ENCODE measurements around the gene TUBE1. TPM values are rescaled to one million over a fixed set of nuclear protein-coding genes. Genes with fewer than 3 reads are reported as not detected.

TUBE1 gene
- total and polyA plus RNA-seq, 2 donors (not counting 3 experiments of a cell fraction or from before 2014, with no cell fraction given), result 6.7 to 15.8 TPM

- Histone ChIP-seq H3K9me1 (replicated peaks; ENCODE audit: control insufficient read depth, extremely low read depth, insufficient read depth, low read length) (no peaks in the 10 kb centered on the region), H3K4me1 (ENCODE audit: control insufficient read depth, extremely low read depth, insufficient read depth, low read length) (peaks cover 12% of the 10 kb centered on the region), H3K27me3 (ENCODE audit: control insufficient read depth in 2 of 2, insufficient read depth in 2 of 2, low read length in 2 of 2) (no peaks in the 10 kb centered on the region), H3K27ac (ENCODE audit: insufficient read depth, low read depth, low read length) (no peak overlapping the region), H3K9ac (replicated peaks; ENCODE audit: extremely low read depth, insufficient read depth, low read length) (no peak overlapping the region), H3K4me2 (ENCODE audit: insufficient read depth, low read length) (no peak overlapping the region), H3K4me3 (replicated peaks in 1 of 3; ENCODE audit: insufficient read depth in 1 of 3, low read depth in 1 of 3, low read length in 3 of 3) (no peak overlapping the region), H2AFZ (ENCODE audit: low read depth, low read length) (no peak overlapping the region), H4K20me1 (replicated peaks; ENCODE audit: control insufficient read depth, extremely low read depth, insufficient read depth, low read length) (no peaks in the 10 kb centered on the region), H3K36me3 (ENCODE audit: control insufficient read depth in 2 of 2, extremely low read depth in 1 of 2, insufficient read depth in 2 of 2, low read length in 2 of 2) (peaks cover 58 to 75% of the 10 kb centered on the region in 2 experiments), H3K9me3 (replicated peaks; ENCODE audit: control insufficient read depth, insufficient read depth, low read length) (no peaks in the 10 kb centered on the region), H3K79me2 (ENCODE audit: control insufficient read depth, insufficient read depth, low read length) (no peaks in the 10 kb centered on the region)
- dilution Hi-C loops (cut with MboI; ENCODE audit: extremely low pct_ligation_motif_present, low sequenced_read_pairs), result no loop called here
- TF ChIP-seq POLR2A (IDR thresholded peaks at IDR 0.05; ENCODE audit: low read depth, low read length) (no peak), MYC (IDR thresholded peaks at IDR 0.05; ENCODE audit: low read depth, low read length) (no peak), POLR2AphosphoS5 (IDR thresholded peaks at IDR 0.05; ENCODE audit: insufficient read depth, low read depth, low read length) (no peak), GATA2 (IDR thresholded peaks at IDR 0.05; ENCODE audit: insufficient read depth, insufficient read length, low read depth, low read length) (no peak), CTCF (IDR thresholded peaks at IDR 0.05; ENCODE audit: extremely low read depth in 1 of 2, insufficient read depth in 1 of 2, low read depth in 1 of 2, low read length in 2 of 2) (no peak), EZH2 (IDR thresholded peaks at IDR 0.05; ENCODE audit: borderline replicate concordance, low read depth, low read length, severe bottlenecking) (no peak), JUN (IDR thresholded peaks at IDR 0.05; ENCODE audit: borderline replicate concordance, insufficient read depth, insufficient read length, low read depth) (no peak), FOS (IDR thresholded peaks at IDR 0.05; ENCODE audit: borderline replicate concordance, insufficient read depth, low read length) (no peak)
- TF ChIP-seq, protein P1, sequence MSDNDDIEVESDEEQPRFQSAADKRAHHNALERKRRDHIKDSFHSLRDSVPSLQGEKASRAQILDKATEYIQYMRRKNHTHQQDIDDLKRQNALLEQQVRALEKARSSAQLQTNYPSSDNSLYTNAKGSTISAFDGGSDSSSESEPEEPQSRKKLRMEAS (IDR thresholded peaks at IDR 0.05; ENCODE audit: insufficient read depth, insufficient read length), result no peak
- BruUV-seq (replicated peaks), result no TSS peak
- DNase-seq (ENCODE audit: low read depth, low spot score) (no peak), FAIRE-seq (no peak)
- ChIA-PET CTCF (no interaction called here), POLR2A (no interaction called here)
- intact Hi-C loops (cut with micrococcal nuclease), result no loop called here
These were observed 27.4 kb upstream of the TUBE1 start for GRCh38 chr6:112114577-112115223.

Data from endothelial cell of umbilical vein (primary cell).